Measurements from ENCODE around the gene GALR1.

- no peak for TF ChIP-seq POU2F2 (IDR thresholded peaks at IDR 0.05; ENCODE audit: low read depth, low read length)
- TF ChIP-seq POLR2A (IDR thresholded peaks at IDR 0.05; ENCODE audit: low read depth, low read length): no peak
- no peak for TF ChIP-seq POLR2AphosphoS5 (IDR thresholded peaks at IDR 0.05; ENCODE audit: low read depth, low read length)
- no peak for TF ChIP-seq TAF1 (IDR thresholded peaks at IDR 0.05; ENCODE audit: low read depth, low read length)
- no peak for TF ChIP-seq PAX5 (IDR thresholded peaks at IDR 0.05; ENCODE audit: insufficient read depth, low read length, severe bottlenecking)
Observed at GRCh38 chr18:77308216-77308615, 58.6 kb downstream of the GALR1 start.

All from GM12891 (cell line).